Vagina (tissue), 2 donors: ENCODE data around the gene SLC25A34.

Experiments used
- CTCF ChIP-seq, 3 experiments: fragments of 450-650 bp in 2 of 3; fragments of 200-600 bp in 1 of 3; sonication (generic) in 1 of 3; IDR thresholded peaks; one replicate each; pipeline ENCODE4 v1.5.1; 2017 to 2019; ENCODE audit warnings: antibody characterized with exemption in 3 of 3, mild to moderate bottlenecking in 2 of 3, moderate library complexity in 2 of 3
- POLR2A ChIP-seq, 2 donors: fragments of 450-650 bp; IDR thresholded peaks; one replicate each; pipeline ENCODE4 v1.6.1; 2017; ENCODE audit warnings: antibody characterized with exemption in 2 of 2, mild to moderate bottlenecking in 2 of 2, moderate library complexity in 2 of 2

- TF ChIP-seq CTCF (IDR thresholded peaks at IDR 0.05) (no peak), POLR2A (IDR thresholded peaks at IDR 0.05) (no peak)
Observed at GRCh38 chr1:15747378-15747777, 11.3 kb downstream of the SLC25A34 start.
